A549 (cell line): Measurements from ENCODE around the gene TMTC2. TPM values are rescaled to one million over a fixed set of nuclear protein-coding genes. Genes with fewer than 3 reads are reported as not detected.

Experiments used
- ATAC-seq, 2 experiments: fragments of 200-7000 bp in 1 of 2; fragments of >200 bp in 1 of 2; cut with Nextera tagmentation in 1 of 2; cut with Tn5 transposase in 1 of 2; 3 replicates each; pipeline versions ENCODE4 v1.8.0 to v1.9.1; 2018 to 2020; ENCODE audit warnings: mild to moderate bottlenecking in 1 of 2, moderate library complexity in 1 of 2
- CTCF ChIA-PET: fragments of 300-600 bp; sonication (Branson Sonifier 250); formaldehyde crosslinking; extraction: SDS; loops from one replicate; lab custom pipeline; 2021; ENCODE audit warnings: antibody characterized with exemption, inconsistent platforms; lab: Yijun Ruan, JAX
- POLR2A ChIA-PET: fragments of 350-600 bp; formaldehyde crosslinking; extraction: SDS; loops from one replicate; lab custom pipeline; 2021; ENCODE audit warnings: antibody characterized with exemption, inconsistent platforms; lab: Yijun Ruan, JAX
- DNase-seq, 2 experiments: peaks; one replicate each; pipeline versions ENCODE4 v3.0.0 to v3.0.0-alpha.2; 2011 to 2016; ENCODE audit warnings: low read depth in 1 of 2, low spot score in 1 of 2
- FAIRE-seq: peaks from 2 replicates; lab custom pipeline; 2011; peaks lifted over from hg19 to GRCh38; lab: Jason Lieb, UNC
- H3K27ac ChIP-seq, 2 experiments: fragments of >200 bp; sonication (Bioruptor Twin); formaldehyde crosslinking; 3 replicates each; pipeline ENCODE4 v1.5.1; 2016 to 2017
- H3K4me1 ChIP-seq: fragments of >200 bp; sonication (Bioruptor Twin); formaldehyde crosslinking; 3 replicates; pipeline ENCODE4 v1.6.1; 2016
- H3K4me2 ChIP-seq: fragments of >200 bp; sonication (Bioruptor Twin); formaldehyde crosslinking; 3 replicates; pipeline ENCODE4 v1.6.1; 2016
- H3K4me3 ChIP-seq: fragments of >200 bp; sonication (Bioruptor Twin); formaldehyde crosslinking; 3 replicates; pipeline ENCODE4 v1.5.1; 2016
- H3K9me3 ChIP-seq: fragments of >200 bp; sonication (Bioruptor Twin); formaldehyde crosslinking; 3 replicates; pipeline ENCODE4 v1.6.1; 2016
- ATOH8 ChIP-seq: fragments of 250-450 bp; sonication (Bioruptor Pico); IDR thresholded peaks from 2 replicates; pipeline ENCODE4 v1.5.0; 2020; ENCODE audit warnings: low read depth, mild to moderate bottlenecking, moderate library complexity
- BCL3 ChIP-seq: fragments of >200 bp; sonication (Bioruptor Twin); formaldehyde crosslinking; IDR thresholded peaks from 3 replicates; pipeline ENCODE4 v1.6.1; 2016
- CBX2 ChIP-seq: fragments of 200-600 bp; sonication (generic); IDR thresholded peaks from 2 replicates; pipeline ENCODE4 v1.6.1; 2016; ENCODE audit warnings: low read depth, mild to moderate bottlenecking, borderline replicate concordance
- CTCF ChIP-seq: fragments of >200 bp; sonication (Bioruptor Twin); formaldehyde crosslinking; IDR thresholded peaks from 3 replicates; pipeline ENCODE4 v1.5.1; 2016
- E2F6 ChIP-seq: IDR thresholded peaks from 2 replicates; pipeline ENCODE4 v1.6.1; 2012; ENCODE audit warnings: low read depth, borderline replicate concordance
- EHMT2 ChIP-seq: fragments of 200-600 bp; sonication (generic); IDR thresholded peaks from 2 replicates; pipeline ENCODE4 v1.6.1; 2016; ENCODE audit warnings: antibody characterized with exemption, low read depth, mild to moderate bottlenecking, moderate library complexity
- FOSB ChIP-seq: fragments of 250-450 bp; sonication (Bioruptor Pico); IDR thresholded peaks from 2 replicates; pipeline ENCODE4 v1.5.0; 2020; ENCODE audit warnings: mild to moderate bottlenecking, moderate library complexity
- FOXS1 ChIP-seq: fragments of 250-450 bp; sonication (Bioruptor Pico); IDR thresholded peaks from 2 replicates; pipeline ENCODE4 v1.5.0; 2020; ENCODE audit warnings: mild to moderate bottlenecking, moderate library complexity
- GATA3 ChIP-seq: IDR thresholded peaks from 2 replicates; pipeline ENCODE4 v1.6.1; 2012; ENCODE audit warnings: borderline replicate concordance
- HES2 ChIP-seq: fragments of >200 bp; sonication (Bioruptor Twin); formaldehyde crosslinking; IDR thresholded peaks from 2 replicates; pipeline ENCODE4 v1.6.1; 2016
- HMGXB4 ChIP-seq: fragments of 250-450 bp; sonication (Bioruptor Pico); IDR thresholded peaks from 2 replicates; pipeline ENCODE4 v1.5.0; 2021; ENCODE audit warnings: mild to moderate bottlenecking, moderate library complexity, borderline replicate concordance
- HOXB5 ChIP-seq: fragments of 250-450 bp; sonication (Bioruptor Pico); IDR thresholded peaks from 2 replicates; pipeline ENCODE4 v1.5.0; 2020; ENCODE audit warnings: mild to moderate bottlenecking, moderate library complexity
- JUN ChIP-seq, 2 experiments: fragments of >200 bp; sonication (Bioruptor Twin); formaldehyde crosslinking; IDR thresholded peaks; 2 replicates in 1 of 2; 3 replicates in 1 of 2; pipeline ENCODE4 v1.6.1; 2016 to 2017
- KDM5A ChIP-seq: fragments of 200-600 bp; sonication (generic); IDR thresholded peaks from 2 replicates; pipeline ENCODE4 v1.6.1; 2016; ENCODE audit warnings: antibody characterized with exemption, mild to moderate bottlenecking
- NPAS2 ChIP-seq: fragments of 250-450 bp; sonication (Bioruptor Pico); IDR thresholded peaks from 2 replicates; pipeline ENCODE4 v1.8.0; 2022; ENCODE audit warnings: mild to moderate bottlenecking, moderate library complexity, borderline replicate concordance
- NR3C1 ChIP-seq: fragments of >200 bp; sonication (Bioruptor Twin); formaldehyde crosslinking; IDR thresholded peaks from 3 replicates; pipeline ENCODE4 v1.6.1; 2017
- PBX3 ChIP-seq: IDR thresholded peaks from 2 replicates; pipeline ENCODE4 v1.6.1; 2012
- POLR2AphosphoS2 ChIP-seq: conservative IDR thresholded peaks from 2 replicates; pipeline ENCODE4 v1.6.1; 2012; ENCODE audit warnings: low read length, improper control_type of control experiment, inconsistent platforms
- RAD21 ChIP-seq, 2 experiments: fragments of >200 bp in 1 of 2; sonication (Bioruptor Twin) in 1 of 2; formaldehyde crosslinking in 1 of 2; IDR thresholded peaks in 1 of 2; conservative IDR thresholded peaks in 1 of 2; 2 replicates in 1 of 2; 3 replicates in 1 of 2; pipeline ENCODE4 v1.6.1; 2012 to 2018; ENCODE audit warnings: inconsistent platforms in 1 of 2
- RCOR1 ChIP-seq: fragments of 150-350 bp; IDR thresholded peaks from 2 replicates; pipeline ENCODE4 v1.6.1; 2014; ENCODE audit warnings: antibody characterized with exemption, low read length, low read depth
- RNF2 ChIP-seq: fragments of 200-600 bp; sonication (generic); IDR thresholded peaks from 2 replicates; pipeline ENCODE4 v1.6.1; 2016; ENCODE audit warnings: low read depth, mild to moderate bottlenecking, antibody characterized with exemption, moderate library complexity, borderline replicate concordance
- SMC3 ChIP-seq: fragments of >200 bp; sonication (Bioruptor Twin); formaldehyde crosslinking; IDR thresholded peaks from 3 replicates; pipeline ENCODE4 v1.6.1; 2018; ENCODE audit warnings: inconsistent platforms
- SREBF2 ChIP-seq: fragments of 450-650 bp; IDR thresholded peaks from 2 replicates; pipeline ENCODE4 v1.6.1; 2014; ENCODE audit warnings: mild to moderate bottlenecking, moderate library complexity
- ZFP36 ChIP-seq: fragments of 450-650 bp; IDR thresholded peaks from 2 replicates; pipeline ENCODE4 v1.6.1; 2014; ENCODE audit warnings: borderline replicate concordance; ENCODE audit not compliant: partially characterized antibody
- WGBS: methylation state at CpG from one replicate; pipeline ENCODE4 v1.1.6; 2017; ENCODE audit errors: missing lambda C conversion rate; 5-methylcytosine and 5-hydroxymethylcytosine counted together
- polyA plus RNA-seq, 4 experiments: library from polyadenylated mRNA; depleted of rRNA in 3 of 4; stranded (reverse); fragments of >200 nt; fragmentation: RNase III in 1 of 4; extraction: RNeasy Plus Mini Kit Qiagen cat#74134 plus additional on column Dnase treatment in 1 of 4; gene quantifications; 2 replicates in 3 of 4; 3 replicates in 1 of 4; pipeline ENCODE4 v1.2.3, GENCODE V29; 2011 to 2017

Gene TMTC2
- polyA plus RNA-seq, 2 of the 4 experiments (the other 2 are of a cell fraction) = 1.8 to 5.3 TPM

- Histone ChIP-seq H3K27ac (no peak overlapping the region), H3K4me2 (no peak overlapping the region), H3K4me3 (no peak overlapping the region), H3K4me1 (no peaks in the 10 kb centered on the region), H3K9me3 (no peaks in the 10 kb centered on the region)
- ChIA-PET POLR2A (no interaction called here), CTCF (no interaction called here)
- DNase-seq (no peak), ATAC-seq (no peak), FAIRE-seq (no peak)
- TF ChIP-seq SMC3 (no peak), GATA3 (no peak), FOXS1 (CRISPR knock-in tag) (no peak), RCOR1 (no peak), HES2 (no peak), FOSB (no peak), HMGXB4 (no peak), RAD21 (conservative IDR thresholded peaks at IDR 0.05 in 1 of 2, IDR thresholded peaks at IDR 0.05 in 1 of 2) (no peak), SREBF2 (no peak), KDM5A (no peak), POLR2AphosphoS2 (no peak)
- WGBS = 72% methylated on average over 4 of the region's 4 CpGs
Measured at GRCh38 chr12:83052890-83053541, 366.3 kb downstream of the TMTC2 start.

- H3K4me1 ChIP-seq = no peaks in the 10 kb centered on the region
- WGBS = 33% methylated on average over 1 of the region's 1 CpG
Measured at GRCh38 chr12:83057436-83057835, 370.7 kb downstream of the TMTC2 start.

More at GRCh38 chr12:83057436-83057835, 370.7 kb downstream of the TMTC2 start:
- no peak for DNase-seq
- ATAC-seq = no peak
- no peak for FAIRE-seq
- Histone ChIP-seq H3K9me3 (no peaks in the 10 kb centered on the region), H3K4me2 (no peak overlapping the region), H3K27ac (no peak overlapping the region), H3K4me3 (no peak overlapping the region)
- ChIA-PET CTCF (no interaction called here), POLR2A (no interaction called here)
- no peak for TF ChIP-seq EHMT2
- no peak for TF ChIP-seq ATOH8 (CRISPR knock-in tag)
- TF ChIP-seq JUN (IDR thresholded peaks at IDR 0.05) = no peak
- TF ChIP-seq BCL3 = no peak
- no peak for TF ChIP-seq SMC3
- TF ChIP-seq HMGXB4 = no peak
- TF ChIP-seq ZFP36 = no peak
- TF ChIP-seq RNF2 = no peak
- TF ChIP-seq E2F6 = no peak
- no peak for TF ChIP-seq POLR2AphosphoS2
- TF ChIP-seq PBX3 = no peak
- TF ChIP-seq NPAS2 (CRISPR knock-in tag) = no peak
- no peak for TF ChIP-seq CBX2
- no peak for TF ChIP-seq NR3C1
- no peak for TF ChIP-seq CTCF
- no peak for TF ChIP-seq HOXB5 (CRISPR knock-in tag)
